Ascending aorta (tissue), 2 donors: ENCODE data around the gene CLK4. TPM values are rescaled to one million over a fixed set of nuclear protein-coding genes. Genes with fewer than 3 reads are reported as not detected.

ENCODE experiments used
- DNase-seq, 2 donors: peaks; one replicate each; pipeline ENCODE4 v3.0.0-alpha.2; 2019; ENCODE audit warnings: low spot score in 2 of 2
- H3K27ac ChIP-seq, 2 donors: fragments of 200-600 bp; sonication (generic); one replicate each; pipeline ENCODE4 v1.5.1; 2016 to 2017; ENCODE audit warnings: mild to moderate bottlenecking in 1 of 2
- H3K27me3 ChIP-seq: fragments of 200-600 bp; sonication (generic); one replicate; pipeline ENCODE4 v1.5.1; 2017
- H3K36me3 ChIP-seq, 2 donors: fragments of 200-600 bp; sonication (generic); one replicate each; pipeline ENCODE4 v1.5.1; 2016
- H3K4me1 ChIP-seq, 2 donors: fragments of 200-600 bp; sonication (generic); one replicate each; pipeline ENCODE4 v1.5.1; 2016 to 2017; ENCODE audit warnings: mild to moderate bottlenecking in 1 of 2
- H3K4me3 ChIP-seq, 2 donors: fragments of 200-600 bp; sonication (generic); one replicate each; pipeline ENCODE4 v1.5.1; 2016 to 2017; ENCODE audit warnings: mild to moderate bottlenecking in 1 of 2
- H3K9me3 ChIP-seq, 2 donors: fragments of 200-600 bp; sonication (generic); one replicate each; pipeline ENCODE4 v1.5.1; 2016
- intact Hi-C: fragments of 100-400 bp; cut with DNase I; formaldehyde crosslinking; loops from one replicate; pipeline ENCODE4 v1.15.1; 2023
- total RNA-seq: library from RNA; depleted of rRNA; stranded (reverse); fragments of >200 nt; gene quantifications from one replicate; pipeline ENCODE4 v1.1.0, GENCODE V29; 2016
- TF ChIP-seq, protein P1 (sequence below), 3 experiments: fragments of 200-600 bp in 2 of 3; fragments of 450-650 bp in 1 of 3; sonication (generic) in 2 of 3; IDR thresholded peaks; one replicate each; pipeline ENCODE4 v1.5.1; 2016 to 2019; ENCODE audit warnings: antibody characterized with exemption in 3 of 3, mild to moderate bottlenecking in 1 of 3, moderate library complexity in 1 of 3

The CLK4 gene
- total RNA-seq, 1 donor from 2014 or later, result 17.6 TPM

DNA sequence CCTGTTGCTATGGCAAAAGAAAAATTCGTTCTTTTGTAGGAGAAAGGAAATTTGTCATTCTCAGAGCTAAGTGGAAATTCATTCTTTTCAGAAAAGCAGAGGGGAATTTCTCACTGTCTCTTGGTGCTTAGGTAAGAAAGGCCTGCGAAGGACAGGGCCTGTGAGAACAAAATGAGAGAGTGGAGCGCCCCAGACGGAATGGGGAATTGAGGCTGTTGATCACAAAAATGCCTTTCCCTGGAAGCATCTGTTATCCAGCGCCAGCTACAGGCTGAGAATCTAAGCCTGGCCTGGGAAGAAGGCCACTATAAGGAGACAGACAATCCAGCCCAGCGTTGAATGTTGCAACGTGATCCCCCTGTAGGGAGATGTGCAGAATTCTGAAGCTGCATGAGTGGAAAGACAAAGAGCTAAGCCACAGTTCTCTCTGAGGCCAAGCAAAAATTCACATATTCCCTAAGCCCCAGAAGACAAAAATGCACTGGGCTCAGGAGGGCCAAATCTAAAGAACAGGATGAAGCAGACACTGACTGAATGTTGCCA lies 44.8 kb upstream of the CLK4 start:
- TF ChIP-seq, protein P1, sequence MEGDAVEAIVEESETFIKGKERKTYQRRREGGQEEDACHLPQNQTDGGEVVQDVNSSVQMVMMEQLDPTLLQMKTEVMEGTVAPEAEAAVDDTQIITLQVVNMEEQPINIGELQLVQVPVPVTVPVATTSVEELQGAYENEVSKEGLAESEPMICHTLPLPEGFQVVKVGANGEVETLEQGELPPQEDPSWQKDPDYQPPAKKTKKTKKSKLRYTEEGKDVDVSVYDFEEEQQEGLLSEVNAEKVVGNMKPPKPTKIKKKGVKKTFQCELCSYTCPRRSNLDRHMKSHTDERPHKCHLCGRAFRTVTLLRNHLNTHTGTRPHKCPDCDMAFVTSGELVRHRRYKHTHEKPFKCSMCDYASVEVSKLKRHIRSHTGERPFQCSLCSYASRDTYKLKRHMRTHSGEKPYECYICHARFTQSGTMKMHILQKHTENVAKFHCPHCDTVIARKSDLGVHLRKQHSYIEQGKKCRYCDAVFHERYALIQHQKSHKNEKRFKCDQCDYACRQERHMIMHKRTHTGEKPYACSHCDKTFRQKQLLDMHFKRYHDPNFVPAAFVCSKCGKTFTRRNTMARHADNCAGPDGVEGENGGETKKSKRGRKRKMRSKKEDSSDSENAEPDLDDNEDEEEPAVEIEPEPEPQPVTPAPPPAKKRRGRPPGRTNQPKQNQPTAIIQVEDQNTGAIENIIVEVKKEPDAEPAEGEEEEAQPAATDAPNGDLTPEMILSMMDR (IDR thresholded peaks at IDR 0.05), result no peak
- DNase-seq, result no peak
- intact Hi-C loops, result no loop called here

DNA sequence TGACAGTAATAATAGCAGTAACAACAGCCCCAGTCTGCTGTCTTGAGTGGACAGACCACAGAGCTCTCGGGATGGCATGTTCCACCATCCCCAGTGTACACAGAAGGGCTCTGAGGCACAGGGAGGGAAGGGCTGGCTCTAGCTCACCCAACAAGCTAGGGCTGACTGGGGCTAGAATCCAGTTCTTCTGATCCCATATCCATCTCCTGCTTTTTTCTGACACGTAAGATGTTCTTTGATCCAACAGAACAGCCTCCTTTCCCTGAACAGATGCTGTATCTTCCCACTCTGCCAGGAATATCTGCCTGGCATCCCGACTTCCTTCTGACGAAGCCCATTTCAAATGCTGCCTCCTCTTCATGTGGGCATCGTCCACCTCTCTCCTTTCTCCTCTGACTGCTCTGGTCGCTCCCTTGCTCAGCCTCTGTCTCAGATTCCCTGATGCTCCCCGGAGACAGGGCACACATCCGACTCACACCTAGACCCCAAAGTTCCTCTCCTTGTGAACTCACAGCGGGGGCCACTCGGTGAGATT lies 43.6 kb upstream of the CLK4 start:
- no peak overlapping the region for H3K4me3 ChIP-seq
- no peaks in the 10 kb centered on the region for H3K36me3 ChIP-seq
- TF ChIP-seq, protein P1 (IDR thresholded peaks at IDR 0.05), result no peak
- DNase-seq, result no peak
- H3K27ac ChIP-seq, result no peak overlapping the region
- H3K4me1 ChIP-seq, result no peaks in the 10 kb centered on the region
- no peaks in the 10 kb centered on the region for H3K27me3 ChIP-seq
- H3K9me3 ChIP-seq, result no peaks in the 10 kb centered on the region
- intact Hi-C loops, result no loop called here

More for the DNA sequence above, 44.8 kb upstream of the CLK4 start:
- H3K36me3 ChIP-seq, result no peaks in the 10 kb centered on the region
- H3K9me3 ChIP-seq, result no peaks in the 10 kb centered on the region
- no peaks in the 10 kb centered on the region for H3K27me3 ChIP-seq
- H3K4me1 ChIP-seq, result no peaks in the 10 kb centered on the region
- no peak overlapping the region for H3K4me3 ChIP-seq
- no peak overlapping the region for H3K27ac ChIP-seq

DNA sequence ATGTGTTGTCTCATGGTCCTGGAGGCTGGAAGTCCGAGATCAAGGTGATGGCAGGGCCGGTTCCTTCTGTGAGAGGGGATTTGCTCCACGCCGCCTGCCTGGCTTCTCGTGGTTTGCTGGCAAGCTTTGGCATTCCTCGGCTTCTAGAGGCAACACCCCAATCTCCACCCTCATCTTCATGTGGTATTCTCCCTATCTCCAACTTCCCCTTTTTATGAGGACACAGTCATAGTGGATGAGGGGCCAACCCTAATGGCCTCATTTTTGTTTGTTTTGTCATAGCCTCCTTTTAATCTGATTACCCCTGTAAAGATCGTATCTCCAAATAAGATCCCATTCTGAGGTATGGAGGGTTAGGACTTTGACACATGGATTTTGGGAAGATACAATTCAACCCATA lies 41.7 kb upstream of the CLK4 start:
- no peak overlapping the region for H3K27ac ChIP-seq
- H3K27me3 ChIP-seq, result no peaks in the 10 kb centered on the region
- H3K9me3 ChIP-seq, result no peaks in the 10 kb centered on the region
- no peak for DNase-seq
- TF ChIP-seq, protein P1 (IDR thresholded peaks at IDR 0.05), result no peak
- H3K4me3 ChIP-seq, result no peak overlapping the region
- intact Hi-C loops, result no loop called here
- H3K36me3 ChIP-seq, result no peaks in the 10 kb centered on the region
- H3K4me1 ChIP-seq, result no peaks in the 10 kb centered on the region

DNA sequence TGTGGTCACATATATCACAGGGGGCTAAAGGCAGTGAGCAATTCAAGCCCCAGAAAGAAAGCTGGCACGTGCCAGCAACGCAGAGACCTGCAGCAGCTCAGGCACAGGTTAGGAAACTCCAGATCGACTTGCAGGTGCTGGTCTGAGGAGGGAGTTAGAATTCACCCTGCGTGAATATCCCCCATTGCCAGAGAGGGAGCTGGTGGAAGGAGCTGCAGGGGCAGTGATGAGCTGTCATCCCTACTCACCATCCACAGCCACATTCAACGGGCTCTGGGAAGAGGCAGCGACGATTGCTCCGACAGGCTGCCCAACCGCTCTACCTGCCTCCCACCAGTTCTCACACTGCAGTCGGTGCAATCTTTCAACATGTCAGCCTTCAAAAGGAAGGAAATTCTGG lies 40.8 kb upstream of the CLK4 start:
- DNase-seq, result no peak
- Histone ChIP-seq H3K4me1 (no peaks in the 10 kb centered on the region), H3K27ac (no peak overlapping the region), H3K4me3 (no peak overlapping the region), H3K36me3 (no peaks in the 10 kb centered on the region), H3K9me3 (no peaks in the 10 kb centered on the region), H3K27me3 (no peaks in the 10 kb centered on the region)
- TF ChIP-seq, protein P1 (IDR thresholded peaks at IDR 0.05), result no peak
- intact Hi-C loops, result no loop called here

DNA sequence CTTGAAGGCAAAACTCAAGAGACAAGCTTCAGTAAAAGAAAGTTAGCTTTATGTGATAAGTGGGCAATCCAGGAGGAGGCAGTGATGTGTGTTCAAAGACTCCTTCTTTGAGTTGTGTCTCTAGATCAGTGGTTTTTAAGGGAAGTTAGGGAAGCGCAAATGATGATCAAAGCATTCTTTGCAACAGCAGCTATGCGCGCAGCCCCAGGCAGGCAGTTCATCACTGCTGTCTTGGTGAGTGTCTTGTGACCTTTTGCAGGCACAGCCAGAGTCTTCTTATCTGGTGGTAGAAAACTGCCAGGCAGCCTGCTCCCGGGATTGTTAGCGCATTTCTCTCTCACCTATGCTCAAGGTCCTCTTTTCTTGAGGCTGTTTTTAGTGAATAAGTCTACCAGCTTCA lies 40.3 kb upstream of the CLK4 start:
- no peak overlapping the region for H3K27ac ChIP-seq
- TF ChIP-seq, protein P1 (IDR thresholded peaks at IDR 0.05), result no peak
- no peaks in the 10 kb centered on the region for H3K36me3 ChIP-seq
- no peaks in the 10 kb centered on the region for H3K4me1 ChIP-seq
- no peaks in the 10 kb centered on the region for H3K9me3 ChIP-seq
- DNase-seq, result no peak
- no peak overlapping the region for H3K4me3 ChIP-seq
- intact Hi-C loops, result no loop called here
- no peaks in the 10 kb centered on the region for H3K27me3 ChIP-seq

DNA sequence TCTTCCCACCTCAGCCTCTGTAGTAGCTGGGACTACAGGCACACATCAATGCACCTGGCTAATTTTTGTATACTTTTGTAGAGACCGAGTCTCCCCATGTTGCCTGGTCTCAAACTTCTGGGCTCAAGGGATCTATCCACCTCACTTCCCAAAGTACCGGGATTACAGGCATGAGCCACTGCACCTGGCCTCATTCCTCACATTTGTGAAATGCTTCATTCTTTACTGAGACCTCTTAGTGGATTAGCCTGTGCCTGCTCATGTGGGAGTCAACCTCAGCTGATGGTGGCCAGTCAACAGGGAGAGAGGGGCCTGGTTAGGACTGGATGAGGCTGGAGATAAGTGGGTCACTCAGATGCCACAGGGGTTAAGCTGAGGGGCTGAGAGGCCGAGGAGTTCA lies 37.3 kb upstream of the CLK4 start:
- no peak overlapping the region for H3K4me3 ChIP-seq
- intact Hi-C loops, result no loop called here
- no peak for DNase-seq
- H3K9me3 ChIP-seq, result no peaks in the 10 kb centered on the region
- H3K4me1 ChIP-seq, result no peaks in the 10 kb centered on the region
- TF ChIP-seq, protein P1 (IDR thresholded peaks at IDR 0.05), result no peak
- no peaks in the 10 kb centered on the region for H3K27me3 ChIP-seq
- H3K27ac ChIP-seq, result no peak overlapping the region
- no peaks in the 10 kb centered on the region for H3K36me3 ChIP-seq
